ENCODE results near the gene RHOT2.
A peak's percentile ranks its signal among the peaks of the same experiment; 100 is the strongest.

The RHOT2 gene

DNA sequence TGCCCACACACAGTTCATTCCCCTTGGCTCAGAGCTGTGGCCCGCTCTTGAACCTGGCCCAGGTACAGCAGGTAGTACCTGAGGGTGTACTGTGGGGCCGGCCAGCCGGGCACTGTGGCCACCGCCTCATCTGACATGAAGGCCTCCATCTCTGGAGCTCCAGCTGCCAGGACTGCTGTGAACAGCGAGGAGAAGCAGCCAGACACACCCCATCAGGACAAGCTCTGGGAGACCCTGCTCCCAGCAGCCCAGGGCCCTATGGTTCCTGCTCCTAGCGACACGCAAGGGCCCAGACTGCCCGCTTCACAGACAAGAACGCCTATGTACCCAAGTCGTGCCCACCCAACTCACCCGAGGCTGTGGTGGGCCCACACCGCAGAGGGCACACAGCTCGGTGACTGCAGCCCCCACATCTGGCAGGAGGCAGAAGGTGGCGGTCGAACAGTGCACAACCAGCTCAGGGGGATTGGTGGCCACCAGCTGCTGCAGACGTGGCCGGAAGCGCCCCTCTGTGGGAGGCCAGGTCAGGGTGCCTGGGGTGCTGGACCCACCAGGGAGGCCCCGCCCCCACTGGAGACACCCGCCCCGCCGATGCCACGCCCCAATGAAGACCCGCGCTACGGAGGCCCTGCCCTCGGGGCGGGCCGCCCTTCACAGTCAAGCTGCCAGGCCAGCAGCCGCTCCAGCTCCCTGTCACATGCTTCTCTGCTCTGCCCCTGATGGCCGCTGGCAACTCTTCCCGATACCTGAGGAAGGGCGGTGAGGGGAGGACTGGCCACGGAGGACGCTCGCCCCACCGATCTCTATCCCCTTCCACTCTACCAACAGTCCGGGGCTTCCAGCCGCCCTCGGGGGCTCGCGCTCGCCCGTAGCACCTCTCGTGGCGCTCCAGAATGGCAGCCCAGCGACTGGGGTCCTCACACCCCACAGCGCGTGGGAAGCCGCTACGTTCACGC, 11.2 kb downstream of the RHOT2 start:
- H3K4me3 ChIP-seq (IDR thresholded peaks at IDR 0.05; ENCODE audit: insufficient read depth, low read depth, low read length), result no peak overlapping the region
- TF ChIP-seq, protein P1, sequence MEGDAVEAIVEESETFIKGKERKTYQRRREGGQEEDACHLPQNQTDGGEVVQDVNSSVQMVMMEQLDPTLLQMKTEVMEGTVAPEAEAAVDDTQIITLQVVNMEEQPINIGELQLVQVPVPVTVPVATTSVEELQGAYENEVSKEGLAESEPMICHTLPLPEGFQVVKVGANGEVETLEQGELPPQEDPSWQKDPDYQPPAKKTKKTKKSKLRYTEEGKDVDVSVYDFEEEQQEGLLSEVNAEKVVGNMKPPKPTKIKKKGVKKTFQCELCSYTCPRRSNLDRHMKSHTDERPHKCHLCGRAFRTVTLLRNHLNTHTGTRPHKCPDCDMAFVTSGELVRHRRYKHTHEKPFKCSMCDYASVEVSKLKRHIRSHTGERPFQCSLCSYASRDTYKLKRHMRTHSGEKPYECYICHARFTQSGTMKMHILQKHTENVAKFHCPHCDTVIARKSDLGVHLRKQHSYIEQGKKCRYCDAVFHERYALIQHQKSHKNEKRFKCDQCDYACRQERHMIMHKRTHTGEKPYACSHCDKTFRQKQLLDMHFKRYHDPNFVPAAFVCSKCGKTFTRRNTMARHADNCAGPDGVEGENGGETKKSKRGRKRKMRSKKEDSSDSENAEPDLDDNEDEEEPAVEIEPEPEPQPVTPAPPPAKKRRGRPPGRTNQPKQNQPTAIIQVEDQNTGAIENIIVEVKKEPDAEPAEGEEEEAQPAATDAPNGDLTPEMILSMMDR (conservative IDR thresholded peaks at IDR 0.05; ENCODE audit: low read depth, low read length), result no peak
- no peak overlapping the region for H3K9ac ChIP-seq
- H3K36me3 ChIP-seq (ENCODE audit: insufficient read depth), result no peaks in the 10 kb centered on the region; the same call in 1 of the 2 replicates
- H3K27ac ChIP-seq, result no peak overlapping the region
- no peak overlapping the region for H2AFZ ChIP-seq (ENCODE audit: low read depth)
- H4K20me1 ChIP-seq (ENCODE audit: insufficient read depth), result no peaks in the 10 kb centered on the region
- no peak overlapping the region for H3K4me2 ChIP-seq
- H3K27me3 ChIP-seq (ENCODE audit: insufficient read depth, low read depth), result no peaks in the 10 kb centered on the region
- H3K4me1 ChIP-seq (ENCODE audit: low read depth, poor library complexity, severe bottlenecking), result no peaks in the 10 kb centered on the region
- H3K79me2 ChIP-seq (ENCODE audit: insufficient read depth, low read depth), result peaks cover 18% of the 10 kb centered on the region

DNA sequence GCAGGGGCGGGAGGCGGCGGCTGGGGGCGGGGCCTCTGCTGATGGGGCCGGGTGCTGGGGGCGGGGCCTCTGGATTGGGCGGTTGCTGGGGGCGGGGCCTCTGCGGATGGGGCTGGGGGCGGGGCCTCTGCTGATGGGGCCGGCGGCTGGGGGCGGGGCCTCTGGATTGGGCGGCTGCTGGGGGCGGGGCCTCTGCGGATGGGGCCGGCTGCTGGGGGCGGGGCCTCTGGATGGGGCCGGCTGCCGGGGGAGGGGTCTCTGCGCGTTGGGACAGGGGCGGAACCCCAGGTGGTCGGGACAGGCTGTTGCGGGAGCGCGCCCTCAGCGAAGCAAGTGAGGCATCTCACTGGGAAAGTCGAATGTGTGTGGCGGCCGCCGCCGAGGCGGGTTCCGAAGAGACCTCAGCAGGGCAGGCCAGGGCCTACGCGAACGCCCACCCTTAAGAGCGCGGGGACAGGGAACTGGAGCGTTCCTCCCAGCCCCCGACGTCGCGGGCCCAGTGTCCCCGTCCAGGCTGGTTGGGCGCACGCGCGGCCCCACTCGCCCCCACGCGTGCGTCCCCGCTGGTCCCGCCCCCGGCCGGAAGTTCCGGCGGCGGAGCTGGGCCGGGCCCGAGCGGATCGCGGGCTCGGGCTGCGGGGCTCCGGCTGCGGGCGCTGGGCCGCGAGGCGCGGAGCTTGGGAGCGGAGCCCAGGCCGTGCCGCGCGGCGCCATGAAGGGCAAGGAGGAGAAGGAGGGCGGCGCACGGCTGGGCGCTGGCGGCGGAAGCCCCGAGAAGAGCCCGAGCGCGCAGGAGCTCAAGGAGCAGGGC, 12.1 kb downstream of the RHOT2 start, which contains the start of gene STUB1:
STUB1 (plus strand) TSS at position 597 of the 811 bp plus-strand sequence; CDS start at position 713, 116 bp downstream.
- Histone ChIP-seq H3K79me2 (ENCODE audit: insufficient read depth, low read depth) (peaks cover 18% of the 10 kb centered on the region), H4K20me1 (ENCODE audit: insufficient read depth) (no peaks in the 10 kb centered on the region), H3K4me2 (peak within 1 kb of the TSS; percentile 91), H3K4me3 (IDR thresholded peaks at IDR 0.05; ENCODE audit: insufficient read depth, low read depth, low read length) (no peak within 1 kb of the TSS), H2AFZ (ENCODE audit: low read depth) (peak within 1 kb of the TSS; percentile 69), H3K9ac (peak within 1 kb of the TSS; percentile 55; the same call in 1 of the 2 replicates), H3K4me1 (ENCODE audit: low read depth, poor library complexity, severe bottlenecking) (no peaks in the 10 kb centered on the region), H3K27me3 (ENCODE audit: insufficient read depth, low read depth) (no peaks in the 10 kb centered on the region), H3K36me3 (ENCODE audit: insufficient read depth) (no peaks in the 10 kb centered on the region; the same call in 1 of the 2 replicates), H3K27ac (peak within 1 kb of the TSS; percentile 44; the same call in 1 of the 2 replicates)
- TF ChIP-seq, protein P1 (conservative IDR thresholded peaks at IDR 0.05; ENCODE audit: low read depth, low read length), result no peak

DNA sequence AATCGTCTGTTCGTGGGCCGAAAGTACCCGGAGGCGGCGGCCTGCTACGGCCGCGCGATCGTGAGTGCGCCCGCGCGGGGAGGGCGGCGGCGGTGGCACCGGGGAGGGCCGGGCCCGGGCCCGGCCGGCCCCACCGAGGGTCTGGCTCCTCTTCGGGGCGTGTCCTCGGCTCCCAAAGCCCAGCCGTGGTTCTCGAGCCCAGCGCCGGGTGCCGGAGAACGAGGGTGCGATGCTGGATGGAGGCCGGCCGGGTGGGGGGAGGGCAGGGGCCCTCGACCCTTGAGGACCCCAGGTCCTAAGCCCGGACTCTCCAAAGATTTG, 12.7 kb downstream of the RHOT2 start:
- H3K36me3 ChIP-seq (ENCODE audit: insufficient read depth), result no peaks in the 10 kb centered on the region; the same call in 1 of the 2 replicates
- peak overlapping the region; percentile 55; the same call in 1 of the 2 replicates for H3K9ac ChIP-seq
- no peaks in the 10 kb centered on the region for H4K20me1 ChIP-seq (ENCODE audit: insufficient read depth)
- no peaks in the 10 kb centered on the region for H3K4me1 ChIP-seq (ENCODE audit: low read depth, poor library complexity, severe bottlenecking)
- peaks cover 18% of the 10 kb centered on the region for H3K79me2 ChIP-seq (ENCODE audit: insufficient read depth, low read depth)
- H3K4me3 ChIP-seq (IDR thresholded peaks at IDR 0.05; ENCODE audit: insufficient read depth, low read depth, low read length), result no peak overlapping the region
- TF ChIP-seq, protein P1 (conservative IDR thresholded peaks at IDR 0.05; ENCODE audit: low read depth, low read length), result no peak
- H3K27me3 ChIP-seq (ENCODE audit: insufficient read depth, low read depth), result no peaks in the 10 kb centered on the region
- peak overlapping the region; percentile 91 for H3K4me2 ChIP-seq
- peak overlapping the region; percentile 69 for H2AFZ ChIP-seq (ENCODE audit: low read depth)
- peak overlapping the region; percentile 44; the same call in 1 of the 2 replicates for H3K27ac ChIP-seq

DNA sequence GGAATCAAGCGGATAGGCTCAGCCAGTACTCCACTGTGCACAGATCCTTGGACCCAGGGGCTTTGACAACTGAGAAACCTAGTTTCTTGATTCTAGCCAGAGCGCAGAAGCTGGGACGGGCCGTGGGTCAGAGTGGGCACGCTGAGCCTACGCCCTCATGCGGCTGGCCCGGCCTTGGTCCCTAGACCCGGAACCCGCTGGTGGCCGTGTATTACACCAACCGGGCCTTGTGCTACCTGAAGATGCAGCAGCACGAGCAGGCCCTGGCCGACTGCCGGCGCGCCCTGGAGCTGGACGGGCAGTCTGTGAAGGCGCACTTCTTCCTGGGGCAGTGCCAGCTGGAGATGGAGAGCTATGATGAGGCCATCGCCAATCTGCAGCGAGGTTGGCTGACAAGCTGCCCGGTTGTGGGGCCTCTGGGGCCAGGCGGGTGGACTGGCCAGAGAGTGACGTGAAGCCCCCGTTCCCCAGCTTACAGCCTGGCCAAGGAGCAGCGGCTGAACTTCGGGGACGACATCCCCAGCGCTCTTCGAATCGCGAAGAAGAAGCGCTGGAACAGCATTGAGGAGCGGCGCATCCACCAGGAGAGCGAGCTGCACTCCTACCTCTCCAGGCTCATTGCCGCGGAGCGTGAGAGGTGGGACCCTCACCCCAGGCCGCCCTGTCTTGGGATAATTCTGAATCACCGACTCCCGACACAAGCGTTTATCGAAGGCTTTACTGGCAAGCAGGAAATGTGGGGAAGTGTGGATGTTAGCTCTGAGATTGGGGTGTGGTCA, 13.2 kb downstream of the RHOT2 start:
- peak overlapping the region; percentile 44; the same call in 1 of the 2 replicates for H3K27ac ChIP-seq
- H3K9ac ChIP-seq, result peak overlapping the region; percentile 55; the same call in 1 of the 2 replicates
- H3K4me2 ChIP-seq, result peak overlapping the region; percentile 91
- peaks cover 18% of the 10 kb centered on the region for H3K79me2 ChIP-seq (ENCODE audit: insufficient read depth, low read depth)
- H3K36me3 ChIP-seq (ENCODE audit: insufficient read depth), result no peaks in the 10 kb centered on the region; the same call in 1 of the 2 replicates
- peak overlapping the region; percentile 69; the same call in 1 of the 2 replicates for H2AFZ ChIP-seq (ENCODE audit: low read depth)
- TF ChIP-seq, protein P1 (conservative IDR thresholded peaks at IDR 0.05; ENCODE audit: low read depth, low read length), result no peak
- no peaks in the 10 kb centered on the region for H3K27me3 ChIP-seq (ENCODE audit: insufficient read depth, low read depth)
- no peaks in the 10 kb centered on the region for H4K20me1 ChIP-seq (ENCODE audit: insufficient read depth)
- no peaks in the 10 kb centered on the region for H3K4me1 ChIP-seq (ENCODE audit: low read depth, poor library complexity, severe bottlenecking)
- H3K4me3 ChIP-seq (IDR thresholded peaks at IDR 0.05; ENCODE audit: insufficient read depth, low read depth, low read length), result no peak overlapping the region

Data from KMS-11 (cell line).